GM18526 (cell line): ENCODE measurements around the gene NPW.

Experiments
- POLR2A ChIP-seq: IDR thresholded peaks from 3 replicates; pipeline ENCODE4 v1.6.1; 2011; ENCODE audit not compliant: insufficient read length; ENCODE audit errors: extremely low read depth

Gene NPW

GRCh38 chr16:2032285-2033056, 12.9 kb downstream of the NPW start:
- TF ChIP-seq POLR2A, result no peak

DNA sequence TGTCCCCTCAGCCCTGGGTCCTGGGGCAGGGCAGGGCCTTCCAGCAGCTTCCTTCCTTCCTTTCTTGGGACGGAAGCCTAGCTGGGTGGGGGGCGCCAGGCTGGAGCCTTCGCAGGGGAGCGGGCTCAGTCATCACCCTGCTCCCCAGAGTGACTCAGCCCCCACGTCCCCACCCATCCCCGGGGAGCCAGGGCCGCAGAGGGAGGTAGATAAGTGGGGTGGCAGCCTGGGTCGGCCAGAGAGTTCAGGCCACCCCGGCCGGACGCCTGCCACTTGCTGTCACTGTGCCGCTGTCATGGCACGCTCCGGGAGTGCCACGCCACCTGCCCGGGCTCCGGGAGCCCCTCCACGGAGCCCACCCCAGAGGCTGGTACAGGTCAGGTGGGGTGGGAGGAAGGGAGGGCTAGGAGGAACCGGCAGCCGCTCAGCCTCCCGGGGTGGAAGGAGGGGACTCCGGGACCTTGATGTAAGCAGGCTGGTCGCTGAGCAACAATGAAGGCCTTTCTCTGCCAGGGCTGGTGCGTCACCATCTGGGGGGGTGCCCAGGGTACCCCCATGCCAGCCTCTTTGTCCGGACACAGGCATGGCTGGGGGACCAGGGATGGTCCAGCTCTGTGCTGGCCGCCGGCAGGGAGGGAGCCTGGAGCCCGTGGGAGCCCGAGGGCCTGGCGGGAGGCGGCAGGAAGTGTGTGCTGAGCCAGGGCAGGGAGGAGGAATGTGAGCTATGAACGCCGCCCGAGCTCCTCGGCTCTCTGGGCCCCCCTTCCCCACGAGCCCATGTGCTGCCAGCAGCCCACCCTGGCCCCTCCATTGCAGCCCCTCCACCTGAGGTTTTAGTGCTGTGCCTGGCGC, 13.7 kb downstream of the NPW start:
- no peak for TF ChIP-seq POLR2A

DNA sequence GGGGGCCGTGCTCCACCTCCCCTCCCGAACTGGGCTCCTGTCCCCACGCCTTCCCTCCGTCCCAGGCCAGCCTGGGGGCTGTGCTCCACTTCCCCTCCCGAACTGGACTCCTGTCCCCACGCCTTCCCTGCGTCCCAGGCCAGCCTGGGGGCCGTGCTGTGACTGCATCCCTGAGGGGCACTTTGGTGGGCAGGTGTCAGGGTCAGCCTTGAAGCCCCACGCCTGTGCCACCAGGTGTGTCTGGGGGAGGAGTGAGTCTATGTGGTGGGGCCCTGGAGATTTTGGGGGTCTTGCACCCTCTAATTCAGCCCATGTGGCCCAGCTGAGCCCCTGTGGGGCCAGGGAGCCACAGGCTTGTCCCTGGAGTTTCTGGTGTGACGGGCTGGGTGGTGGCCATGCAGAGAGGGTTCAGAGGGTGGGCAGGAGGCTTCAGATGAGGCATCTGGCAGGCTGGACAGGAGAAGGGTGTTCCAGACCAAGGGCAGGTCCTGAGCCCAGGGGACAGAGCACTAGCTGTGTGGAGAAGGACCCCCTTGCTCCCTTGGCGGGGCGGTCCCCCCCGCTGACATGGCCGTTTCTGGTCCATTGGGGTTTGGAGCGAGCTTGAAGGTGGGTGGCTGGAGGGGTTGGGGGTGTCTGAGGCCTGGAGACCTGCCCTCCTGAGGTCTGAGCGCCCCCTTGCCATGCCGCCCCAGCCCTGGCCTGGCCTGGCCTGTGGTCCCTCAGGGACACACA, 15.3 kb downstream of the NPW start:
- no peak for TF ChIP-seq POLR2A

DNA sequence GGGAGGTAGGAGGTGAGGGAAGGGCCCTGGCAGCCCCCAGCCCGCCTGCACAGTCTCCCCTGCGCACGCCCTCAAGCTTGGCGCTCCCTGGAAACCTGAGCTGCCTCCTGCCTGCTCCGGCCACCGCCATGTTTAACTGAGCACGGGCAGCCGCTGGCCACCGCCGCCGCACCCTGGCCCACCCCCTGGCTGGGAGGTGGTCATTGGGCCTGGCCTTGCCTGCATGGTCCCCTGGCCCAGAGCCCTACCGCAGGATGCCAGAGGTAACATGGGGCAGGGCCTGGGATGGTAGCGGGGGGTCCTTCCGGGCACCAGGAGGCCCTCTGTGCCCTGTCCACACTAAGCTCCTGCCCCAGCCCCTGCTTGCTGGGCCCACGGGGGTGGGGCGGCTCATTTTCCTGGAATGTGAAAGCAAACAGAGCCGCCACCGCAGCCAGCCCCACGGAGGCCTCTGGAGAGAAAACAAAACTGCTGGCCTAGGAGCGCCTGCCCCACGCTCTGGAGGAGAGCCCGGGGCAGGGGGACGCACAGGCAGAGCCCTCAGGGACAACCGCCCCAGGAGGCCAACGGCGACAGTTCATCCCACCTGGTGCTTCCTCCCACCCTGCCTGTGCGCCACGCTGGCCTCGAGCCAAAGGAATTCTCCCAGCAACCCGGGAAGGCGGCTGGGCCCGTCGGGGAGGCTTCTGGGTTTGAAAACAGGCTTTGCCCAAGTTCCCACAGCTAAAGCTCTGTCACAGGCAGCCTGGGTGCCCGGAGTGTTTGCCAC, 16.0 kb downstream of the NPW start:
- TF ChIP-seq POLR2A, result no peak

GRCh38 chr16:2036200-2036966, 16.8 kb downstream of the NPW start:
- TF ChIP-seq POLR2A, result no peak

DNA sequence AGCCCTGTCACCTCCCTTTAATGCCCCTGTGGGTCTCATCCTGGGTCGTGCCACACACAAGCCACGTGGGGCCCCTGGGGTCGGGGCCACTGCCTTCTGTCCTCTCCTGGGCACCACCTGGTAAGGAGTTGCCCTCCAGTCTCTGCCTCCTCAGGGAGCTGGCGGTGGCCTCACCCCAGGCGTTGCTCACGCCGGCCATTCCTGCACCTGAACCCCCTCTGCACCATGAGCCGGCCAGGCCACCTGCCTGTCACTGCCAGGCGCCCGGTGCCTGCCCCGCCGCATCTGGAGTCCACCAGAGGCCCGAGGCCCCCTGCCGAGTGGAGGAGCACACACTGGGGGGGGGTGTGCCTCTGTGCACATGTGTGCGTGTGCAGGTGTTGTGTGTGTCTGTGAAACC, 17.5 kb downstream of the NPW start:
- TF ChIP-seq POLR2A, result no peak

DNA sequence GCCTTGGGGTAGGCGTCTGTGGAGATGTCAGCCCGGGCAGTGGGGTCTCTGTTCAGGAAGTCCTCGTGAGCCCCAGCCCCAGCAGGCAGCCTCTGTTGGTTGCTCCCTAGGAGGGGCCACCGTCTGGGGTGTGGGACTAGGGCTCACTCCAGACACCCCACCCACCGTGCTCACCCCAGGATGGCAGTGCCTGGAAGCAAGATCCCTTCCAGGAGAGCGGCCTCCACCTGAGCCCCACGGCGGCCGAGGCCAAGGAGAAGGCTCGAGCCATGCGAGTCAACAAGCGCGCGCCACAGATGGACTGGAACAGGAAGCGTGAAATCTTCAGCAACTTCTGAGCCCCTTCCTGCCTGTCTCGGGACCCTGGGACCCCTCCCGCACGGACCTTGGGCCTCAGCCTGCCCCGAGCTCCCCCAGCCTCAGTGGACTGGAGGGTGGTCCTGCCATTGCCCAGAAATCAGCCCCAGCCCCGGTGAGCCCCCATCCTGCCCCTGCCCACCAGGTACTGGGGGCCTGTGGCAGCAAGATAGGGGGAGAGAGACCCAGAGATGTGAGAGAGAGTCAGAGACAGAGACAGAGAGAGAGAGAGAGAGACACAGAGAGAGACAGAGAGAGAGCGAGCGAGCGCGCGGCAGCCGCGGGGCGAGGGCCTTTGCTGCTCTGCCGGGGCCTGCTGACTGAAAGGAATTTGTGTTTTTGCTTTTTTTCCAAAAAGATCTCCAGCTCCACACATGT, 18.2 kb downstream of the NPW start:
- no peak for TF ChIP-seq POLR2A

GRCh38 chr16:2038382-2039231, 19.0 kb downstream of the NPW start:
- TF ChIP-seq POLR2A, result no peak

- no peak for TF ChIP-seq POLR2A
These were observed 19.9 kb downstream of the NPW start for GRCh38 chr16:2039274-2040031.

- no peak for TF ChIP-seq POLR2A
These were observed 20.6 kb downstream of the NPW start for GRCh38 chr16:2040041-2040786.

GRCh38 chr16:2040787-2041522, 21.4 kb downstream of the NPW start:
- no peak for TF ChIP-seq POLR2A
